OCI-LY7 (cell line): Measurements from ENCODE around the gene SLC35B4.

Experiments used
- CTCF ChIP-seq: fragments of 200-600 bp; sonication (generic); conservative IDR thresholded peaks from 2 replicates; pipeline ENCODE4 v1.5.1; 2014; ENCODE audit warnings: mild to moderate bottlenecking, antibody characterized with exemption, low read length, moderate library complexity, mixed read lengths
- EZH2phosphoT487 ChIP-seq: fragments of 200-600 bp; sonication (generic); IDR thresholded peaks from 2 replicates; pipeline ENCODE4 v1.6.1; 2018; ENCODE audit warnings: low read depth, borderline replicate concordance, mild to moderate bottlenecking, mixed run types, antibody characterized with exemption, low read length, moderate library complexity, mixed read lengths

- no peak for TF ChIP-seq CTCF
- no peak for TF ChIP-seq EZH2phosphoT487
These were observed 37.4 kb downstream of the SLC35B4 start for GRCh38 chr7:134279336-134279735.
